ENCODE results near the gene CXorf58. TPM values are rescaled to one million over a fixed set of nuclear protein-coding genes. Genes with fewer than 3 reads are reported as not detected.

The CXorf58 gene
- total and polyA plus RNA-seq, 2 of the 8 experiments (the other 6 are each of a cell fraction or from before 2014, with no cell fraction given), result 0.05 TPM; not detected in 1

- Histone ChIP-seq H4K91ac (replicated peaks; ENCODE audit: insufficient read length, low read length) (no peak overlapping the region), H3K4me2 (ENCODE audit: insufficient read depth in 1 of 2, low read depth in 2 of 2, low read length in 2 of 2) (no peak overlapping the region), H3K4me1 (replicated peaks in 1 of 4; ENCODE audit: control insufficient read depth in 3 of 4, insufficient read depth in 4 of 4, low read length in 3 of 4) (peaks cover 1 to 6% (median 2%) of the 10 kb centered on the region in 4 experiments; a peak in 3 of 7 replicates), H3K36me3 (ENCODE audit: control insufficient read depth in 2 of 4, insufficient read depth in 4 of 4, low read length in 3 of 4) (no peaks in the 10 kb centered on the region), H3K9ac (replicated peaks in 1 of 4; ENCODE audit: extremely low read depth in 1 of 4, low read depth in 3 of 4, low read length in 3 of 4) (no peak overlapping the region), H3K14ac (ENCODE audit: insufficient read length) (no peak overlapping the region), H4K20me1 (replicated peaks in 1 of 2; ENCODE audit: control insufficient read depth in 1 of 2, insufficient read depth in 2 of 2, low read length in 2 of 2) (no peaks in the 10 kb centered on the region), H2BK20ac (ENCODE audit: low read length) (no peak overlapping the region), H2AK5ac (ENCODE audit: low read depth, low read length) (no peak overlapping the region), H3K27me3 (replicated peaks in 1 of 4; ENCODE audit: control insufficient read depth in 3 of 4, extremely low read depth in 1 of 4, insufficient read depth in 3 of 4, low read length in 3 of 4) (no peaks in the 10 kb centered on the region), H2AFZ (ENCODE audit: low read length) (no peak overlapping the region), H3K27ac (ENCODE audit: low read depth, low read length) (no peak overlapping the region), H2BK12ac (ENCODE audit: low read depth, low read length) (no peak overlapping the region), H3K79me1 (ENCODE audit: low read depth, low read length) (no peaks in the 10 kb centered on the region), H2BK5ac (ENCODE audit: low read depth, low read length) (no peak overlapping the region), H3K23me2 (ENCODE audit: low read depth, low read length) (no peaks in the 10 kb centered on the region), H3K4ac (replicated peaks; ENCODE audit: insufficient read length, low read depth, low read length) (no peak overlapping the region), H3K9me3 (ENCODE audit: insufficient read depth in 2 of 2, low read depth in 1 of 2, low read length in 1 of 2) (no peaks in the 10 kb centered on the region), H4K5ac (ENCODE audit: insufficient read length, low read depth, low read length) (no peak overlapping the region), H3K4me3 (ENCODE audit: extremely low read depth in 1 of 4, insufficient read depth in 2 of 4, low read depth in 3 of 4, low read length in 4 of 4) (no peak overlapping the region), H2BK120ac (replicated peaks; ENCODE audit: low read depth, low read length) (no peak overlapping the region), H2BK15ac (ENCODE audit: low read length) (no peak overlapping the region), H3K79me2 (ENCODE audit: control insufficient read depth in 1 of 2, insufficient read depth in 2 of 2, low read length in 2 of 2) (peaks cover 0 to 25% of the 10 kb centered on the region in 2 experiments; a peak in 2 of 4 replicates), H4K8ac (ENCODE audit: extremely low read depth, insufficient read depth, low read length) (no peak overlapping the region), H3K56ac (replicated peaks; ENCODE audit: insufficient read length, low read depth, low read length) (no peak overlapping the region), H3K23ac (ENCODE audit: insufficient read length) (no peak overlapping the region), H3K18ac (ENCODE audit: extremely low read depth, low read length) (no peak overlapping the region)
- FAIRE-seq (no peak), DNase-seq (ENCODE audit: low read depth in 1 of 2, low spot score in 2 of 2) (no peak)
- POLR2A ChIA-PET (ENCODE audit: partially characterized antibody), result no interaction called here
- WGBS, 2 experiments (ENCODE audit: extremely low coverage in 1 of 2, insufficient coverage in 1 of 2, insufficient read length in 1 of 2, insufficient replicate concordance in 2 of 2, low coverage in 1 of 2, low lambda C conversion rate in 2 of 2, missing lambda C conversion rate in 1 of 2), result 94% methylated on average over 2 of the region's 2 CpGs; no CpG with 5 or more reads in 1 of the 2 experiments
- CTCF ChIA-PET (ENCODE audit: partially characterized antibody), result no interaction called here
- TF ChIP-seq HDAC6 (IDR thresholded peaks at IDR 0.05; ENCODE audit: low read depth, low read length) (no peak), POLR2A (IDR thresholded peaks at IDR 0.05; ENCODE audit: control extremely low read depth in 1 of 2, low read depth in 2 of 2, low read length in 2 of 2) (no peak), ATF2 (IDR thresholded peaks at IDR 0.05; ENCODE audit: low read length) (no peak), GTF2F1 (IDR thresholded peaks at IDR 0.05; ENCODE audit: borderline replicate concordance, low read depth, low read length) (no peak), HDAC2 (IDR thresholded peaks at IDR 0.05; ENCODE audit: borderline replicate concordance in 1 of 2, low read depth in 2 of 2, low read length in 2 of 2) (no peak), BRCA1 (IDR thresholded peaks at IDR 0.05; ENCODE audit: low read depth, low read length) (no peak), POU5F1 (IDR thresholded peaks at IDR 0.05; ENCODE audit: low read depth, low read length) (no peak), KDM4A (IDR thresholded peaks at IDR 0.05; ENCODE audit: low read depth, low read length, severe bottlenecking) (no peak), TBP (IDR thresholded peaks at IDR 0.05; ENCODE audit: low read depth, low read length) (no peak), POLR2AphosphoS5 (IDR thresholded peaks at IDR 0.05; ENCODE audit: low read depth, low read length) (no peak), CEBPB (IDR thresholded peaks at IDR 0.05; ENCODE audit: low read depth, low read length) (no peak), MAFK (IDR thresholded peaks at IDR 0.05; ENCODE audit: low read depth, low read length) (no peak), BACH1 (IDR thresholded peaks at IDR 0.05; ENCODE audit: low read length) (no peak), JUN (IDR thresholded peaks at IDR 0.05; ENCODE audit: low read depth, low read length) (no peak)
These were observed 10.8 kb upstream of the CXorf58 start for GRCh38 chrX:23896981-23897380.
